SK-N-SH treated with all-trans-retinoic acid at 6 μM for 48 hours (cell line): ENCODE measurements around the gene RAMP3.

Source experiments
- ARNTL ChIP-seq: fragments of 450-650 bp; formaldehyde crosslinking; IDR thresholded peaks from 2 replicates; pipeline ENCODE4 v1.5.0; 2020; ENCODE audit warnings: low read depth, mild to moderate bottlenecking, moderate library complexity, borderline replicate concordance
- CREB5 ChIP-seq: fragments of 250-450 bp; sonication (Bioruptor Pico); IDR thresholded peaks from 2 replicates; pipeline ENCODE4 v1.5.1; 2020; ENCODE audit warnings: low read depth, mild to moderate bottlenecking, moderate library complexity
- CSDC2 ChIP-seq: fragments of 250-450 bp; sonication (Bioruptor Pico); IDR thresholded peaks from 2 replicates; pipeline ENCODE4 v1.5.0; 2020; ENCODE audit warnings: mild to moderate bottlenecking, moderate library complexity
- CSRNP3 ChIP-seq: fragments of 250-450 bp; sonication (Bioruptor Pico); IDR thresholded peaks from 2 replicates; pipeline ENCODE4 v1.5.1; 2021; ENCODE audit warnings: mild to moderate bottlenecking, moderate library complexity
- ESRRG ChIP-seq: fragments of 250-450 bp; sonication (Bioruptor Pico); IDR thresholded peaks from 2 replicates; pipeline ENCODE4 v1.6.1; 2021; ENCODE audit warnings: mild to moderate bottlenecking
- GLIS3 ChIP-seq: fragments of 250-450 bp; sonication (Bioruptor Pico); IDR thresholded peaks from 2 replicates; pipeline ENCODE4 v1.5.0; 2020; ENCODE audit warnings: mild to moderate bottlenecking, moderate library complexity
- OSR1 ChIP-seq: fragments of 250-450 bp; sonication (Bioruptor Pico); IDR thresholded peaks from 2 replicates; pipeline ENCODE4 v1.8.0; 2022; ENCODE audit warnings: moderate library complexity, mild to moderate bottlenecking, inconsistent platforms
- TCF4 ChIP-seq: fragments of 250-450 bp; sonication (Bioruptor Pico); IDR thresholded peaks from 2 replicates; pipeline ENCODE4 v1.8.0; 2021; ENCODE audit warnings: mild to moderate bottlenecking, moderate library complexity, borderline replicate concordance
- TOX ChIP-seq: fragments of 250-450 bp; sonication (Bioruptor Pico); IDR thresholded peaks from 2 replicates; pipeline ENCODE4 v1.8.0; 2021; ENCODE audit warnings: mild to moderate bottlenecking, moderate library complexity, borderline replicate concordance
- ZFP30 ChIP-seq: fragments of 450-650 bp; formaldehyde crosslinking; IDR thresholded peaks from 2 replicates; pipeline ENCODE4 v1.5.0; 2022; ENCODE audit warnings: mild to moderate bottlenecking, moderate library complexity

- TF ChIP-seq ARNTL (CRISPR knock-in tag) (no peak), CSDC2 (no peak), CREB5 (no peak), TCF4 (CRISPR knock-in tag) (no peak), ZFP30 (CRISPR knock-in tag) (no peak), ESRRG (no peak), CSRNP3 (CRISPR knock-in tag) (no peak), GLIS3 (CRISPR knock-in tag) (no peak), OSR1 (CRISPR knock-in tag) (no peak), TOX (CRISPR knock-in tag) (no peak)
Measured at GRCh38 chr7:45118292-45118691, 39.3 kb upstream of the RAMP3 start.
